CD8-positive, alpha-beta memory T cell (primary cell): Measurements from ENCODE around the gene ENTPD6. TPM values are rescaled to one million over a fixed set of nuclear protein-coding genes. Genes with fewer than 3 reads are reported as not detected.

Experiments used
- CTCF ChIA-PET: fragments of 350-600 bp; sonication (Branson Sonifier 250); formaldehyde crosslinking; loops from one replicate; lab custom pipeline; 2021; ENCODE audit warnings: antibody characterized with exemption; lab: Charles Lee
- POLR2A ChIA-PET: fragments of 350-600 bp; sonication (Branson Sonifier 250); formaldehyde crosslinking; loops from one replicate; lab custom pipeline; 2021; ENCODE audit warnings: antibody characterized with exemption; lab: Charles Lee
- DNase-seq, 5 donors: peaks; one replicate each; pipeline versions ENCODE4 v3.0.0 to v3.0.0-alpha.2; 2020 to 2022; ENCODE audit warnings: mixed read lengths in 1 of 5
- H3K27ac ChIP-seq: one replicate; pipeline ENCODE4 v1.7.0; 2013; ENCODE audit warnings: low read depth, mild to moderate bottlenecking, low read length, moderate library complexity
- H3K27me3 ChIP-seq: 2 replicates; pipeline ENCODE4 v1.7.0; 2013; ENCODE audit warnings: low read length, mild to moderate bottlenecking; ENCODE audit not compliant: insufficient read depth, poor library complexity, severe bottlenecking
- H3K36me3 ChIP-seq: 2 replicates; pipeline ENCODE4 v1.7.0; 2013; ENCODE audit warnings: mild to moderate bottlenecking, low read length, moderate library complexity; ENCODE audit not compliant: insufficient read depth
- H3K4me1 ChIP-seq: 2 replicates; pipeline ENCODE4 v1.7.0; 2013; ENCODE audit warnings: mild to moderate bottlenecking, low read length, moderate library complexity; ENCODE audit not compliant: insufficient read depth
- H3K4me3 ChIP-seq: 2 replicates; pipeline ENCODE4 v1.7.0; 2013; ENCODE audit warnings: mild to moderate bottlenecking, low read length
- H3K9me3 ChIP-seq: 2 replicates; pipeline ENCODE4 v1.7.0; 2013; ENCODE audit warnings: mild to moderate bottlenecking, low read length
- H3K27ac Mint-ChIP-seq, 8 donors: one replicate each; pipeline ENCODE4 v1.8.0; 2020 to 2021; ENCODE audit warnings: mixed read lengths in 8 of 8, mild to moderate bottlenecking in 6 of 8, inconsistent platforms in 3 of 8, moderate library complexity in 3 of 8
- H3K27me3 Mint-ChIP-seq, 2 donors: one replicate each; pipeline ENCODE4 v1.8.0; 2020 to 2021; ENCODE audit warnings: mixed read lengths in 2 of 2, mild to moderate bottlenecking in 1 of 2, moderate library complexity in 1 of 2
- H3K36me3 Mint-ChIP-seq, 3 donors: one replicate each; pipeline ENCODE4 v1.8.0; 2020 to 2021; ENCODE audit warnings: mixed read lengths in 3 of 3, inconsistent platforms in 1 of 3, mild to moderate bottlenecking in 1 of 3
- H3K4me1 Mint-ChIP-seq, 3 donors: one replicate each; pipeline ENCODE4 v1.8.0; 2020 to 2021; ENCODE audit warnings: mixed read lengths in 3 of 3, inconsistent platforms in 1 of 3, mild to moderate bottlenecking in 1 of 3
- H3K4me3 Mint-ChIP-seq, 7 donors: one replicate each; pipeline ENCODE4 v1.8.0; 2020 to 2021; ENCODE audit warnings: mixed read lengths in 7 of 7, mild to moderate bottlenecking in 6 of 7, moderate library complexity in 4 of 7, inconsistent platforms in 2 of 7
- H3K9me3 Mint-ChIP-seq, 5 donors: one replicate each; pipeline ENCODE4 v1.8.0; 2020 to 2022; ENCODE audit warnings: mixed read lengths in 5 of 5, mild to moderate bottlenecking in 3 of 5, moderate library complexity in 2 of 5, inconsistent platforms in 1 of 5
- polyA plus RNA-seq: library from polyadenylated mRNA; unstranded; fragments of 300-500 nt; fragmentation: Illumina TruSeq; gene quantifications from one replicate; pipeline ENCODE4 v1.2.3, GENCODE V29; 2021
- total RNA-seq, 2 experiments: library from RNA; stranded (reverse); gene quantifications; one replicate each; pipeline ENCODE4 v1.2.3, GENCODE V29; 2021

Gene ENTPD6
- total and polyA plus RNA-seq, 3 experiments from 2014 or later = 36.2 to 47.0 (median 44.2) TPM

GRCh38 chr20:25191689-25192088 is 3.8 kb upstream of the ENTPD6 start:
- no peak overlapping the region for H3K4me3 ChIP-seq
- DNase-seq = no peak
- peak overlapping the region in 2 of 8 donors; percentile 42 to 70 for H3K27ac Mint-ChIP-seq
- ChIA-PET POLR2A (no interaction called here), CTCF (no interaction called here)
- H3K4me1 ChIP-seq = peaks cover 11% of the 10 kb centered on the region
- H3K4me3 Mint-ChIP-seq = peak overlapping the region in 1 of 7 donors; percentile 11
- H3K27me3 Mint-ChIP-seq = peaks cover 15 to 18% of the 10 kb centered on the region in 2 donors
- no peaks in the 10 kb centered on the region for H3K36me3 ChIP-seq
- no peak overlapping the region for H3K27ac ChIP-seq
- peaks cover 5% of the 10 kb centered on the region for H3K27me3 ChIP-seq
- H3K4me1 Mint-ChIP-seq = peaks cover 7 to 9% (median 7%) of the 10 kb centered on the region in 3 donors
- H3K9me3 Mint-ChIP-seq = no peaks in the 10 kb centered on the region
- H3K36me3 Mint-ChIP-seq = peaks cover 0 to 2% (median 0%) of the 10 kb centered on the region in 3 donors
- no peaks in the 10 kb centered on the region for H3K9me3 ChIP-seq

- no peaks in the 10 kb centered on the region for H3K36me3 ChIP-seq
- H3K27ac Mint-ChIP-seq = peak overlapping the region in 7 of 8 donors; percentile 13 to 96 (median 78)
- H3K27me3 ChIP-seq = peaks cover 5% of the 10 kb centered on the region
- H3K4me1 Mint-ChIP-seq = peaks cover 25 to 26% (median 26%) of the 10 kb centered on the region in 3 donors
- peaks cover 24% of the 10 kb centered on the region for H3K4me1 ChIP-seq
- no peak for DNase-seq
- H3K36me3 Mint-ChIP-seq = peaks cover 0 to 2% (median 0%) of the 10 kb centered on the region in 3 donors
- H3K4me3 Mint-ChIP-seq = peak overlapping the region in 4 of 7 donors; percentile 0 to 90 (median 85)
- H3K4me3 ChIP-seq = no peak overlapping the region
- H3K27me3 Mint-ChIP-seq = peaks cover 0 to 4% of the 10 kb centered on the region in 2 donors
- POLR2A ChIA-PET = no interaction called here
- H3K9me3 ChIP-seq = no peaks in the 10 kb centered on the region
- no peaks in the 10 kb centered on the region for H3K9me3 Mint-ChIP-seq
- CTCF ChIA-PET = interaction anchor here (2.6 kb wide), 1 partner anchor 10 kb away, joined by 8 read pairs; no protein-coding TSS in a partner anchor
- no peak overlapping the region for H3K27ac ChIP-seq
These were observed 1.7 kb upstream of the ENTPD6 start for GRCh38 chr20:25193843-25194242.

DNA sequence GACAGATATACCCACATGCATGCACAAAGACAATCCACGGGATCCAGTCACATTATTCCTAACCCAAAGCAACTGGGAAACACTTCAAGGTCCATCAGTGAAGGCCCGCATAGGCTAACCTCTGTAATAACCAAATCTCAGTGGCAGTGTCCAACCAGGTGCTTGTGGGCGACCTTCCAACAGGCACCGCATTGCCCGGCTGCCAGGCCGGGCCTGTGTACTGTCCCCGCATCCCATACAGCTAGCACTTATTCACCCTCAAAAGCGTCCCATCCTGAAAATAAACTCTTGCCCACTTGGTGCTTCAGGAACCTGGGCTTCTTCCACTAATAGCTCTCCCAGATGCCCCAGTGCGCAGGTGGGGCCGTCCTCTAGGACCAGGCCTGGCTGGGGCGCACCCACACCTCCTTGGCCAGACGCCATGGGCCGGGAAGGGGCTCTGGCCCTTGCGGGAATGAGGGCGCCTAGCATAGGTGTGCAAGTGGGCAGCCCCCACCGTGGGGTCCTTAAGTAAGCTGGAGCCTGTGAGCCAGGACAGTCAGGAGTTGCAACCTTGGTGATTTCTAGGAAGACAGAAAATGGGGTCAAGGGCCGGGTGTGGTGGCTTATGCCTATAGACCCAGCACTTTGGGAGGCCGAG is 1.1 kb upstream of the ENTPD6 start:
- peaks cover 31 to 33% (median 32%) of the 10 kb centered on the region in 3 donors for H3K4me1 Mint-ChIP-seq
- CTCF ChIA-PET = interaction anchor here (1.0 to 2.6 kb wide), 3 partner anchors 10 to 200 kb away, joined by 6 to 8 read pairs (median 6); no protein-coding TSS in a partner anchor
- Histone ChIP-seq H3K27ac (no peak overlapping the region), H3K4me3 (no peak overlapping the region), H3K4me1 (peaks cover 24% of the 10 kb centered on the region), H3K27me3 (peaks cover 5% of the 10 kb centered on the region), H3K9me3 (no peaks in the 10 kb centered on the region), H3K36me3 (no peaks in the 10 kb centered on the region)
- POLR2A ChIA-PET = interaction anchor here (1.3 to 2.4 kb wide), 4 partner anchors 53 to 213 kb away, joined by 5 to 16 read pairs (median 10); partner anchors contain the start of genes ACSS1, GINS1 and PYGB
- peak overlapping the region in 7 of 8 donors; percentile 88 to 97 (median 94) for H3K27ac Mint-ChIP-seq
- DNase-seq = peak in 1 of 5 donors; percentile 49
- H3K9me3 Mint-ChIP-seq = no peaks in the 10 kb centered on the region
- peaks cover 0 to 4% of the 10 kb centered on the region in 2 donors for H3K27me3 Mint-ChIP-seq
- H3K4me3 Mint-ChIP-seq = peak overlapping the region; percentile 82 to 92 (median 88)
- peaks cover 0 to 2% (median under 1%) of the 10 kb centered on the region in 3 donors for H3K36me3 Mint-ChIP-seq

DNA sequence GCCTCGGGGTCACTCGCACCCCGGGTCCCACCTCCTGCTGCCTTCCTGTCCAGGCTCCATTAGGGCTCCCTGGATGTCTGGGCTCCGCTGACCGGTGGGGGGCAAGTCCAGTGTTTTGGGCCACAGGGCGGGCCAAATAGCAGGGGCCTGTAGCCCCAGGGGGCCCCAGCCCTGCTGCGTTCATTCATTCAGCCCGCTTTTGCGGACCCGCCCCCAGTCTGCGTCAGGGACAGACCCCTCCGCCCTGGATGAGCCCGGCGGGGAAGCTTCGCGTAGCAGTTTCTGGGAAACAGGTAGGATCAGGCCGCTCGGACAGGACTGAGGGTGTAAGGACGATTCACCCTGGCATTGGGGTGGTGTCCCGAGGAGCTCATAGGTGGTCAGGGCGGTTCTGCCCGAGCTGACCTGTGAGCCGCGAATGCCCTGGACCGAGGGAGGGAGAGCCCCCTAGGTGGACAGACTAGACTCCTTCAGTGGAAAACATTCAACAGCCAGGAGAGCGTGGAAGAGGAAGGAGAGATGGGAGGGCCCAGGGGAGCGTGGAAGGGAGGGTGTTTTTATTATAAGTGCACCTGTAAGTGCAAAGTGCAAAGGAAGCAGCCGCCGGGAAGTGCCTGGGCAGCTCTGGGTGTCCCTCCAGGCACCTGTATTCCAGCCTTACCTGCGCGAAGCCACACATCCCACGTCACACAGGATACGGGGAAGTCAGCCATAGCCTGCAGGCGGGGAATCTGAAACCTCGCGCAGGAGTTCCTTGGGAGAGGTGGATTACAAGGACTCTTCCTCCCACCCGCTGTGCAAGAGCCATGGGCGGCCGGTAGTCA is 662 bp downstream of the ENTPD6 start:
- H3K27ac ChIP-seq = peak overlapping the region; percentile 73
- DNase-seq = peak in 3 of 5 donors; percentile 16 to 50 (median 30)
- Mint-ChIP-seq H3K27ac (peak overlapping the region; percentile 82 to 93 (median 91)), H3K27me3 (no peaks in the 10 kb centered on the region), H3K9me3 (no peaks in the 10 kb centered on the region), H3K4me1 (peaks cover 47 to 50% (median 48%) of the 10 kb centered on the region in 3 donors), H3K36me3 (peaks cover 0 to 2% (median 1%) of the 10 kb centered on the region in 3 donors), H3K4me3 (peak overlapping the region; percentile 82 to 92 (median 88))
- no peaks in the 10 kb centered on the region for H3K36me3 ChIP-seq
- H3K9me3 ChIP-seq = no peaks in the 10 kb centered on the region
- peaks cover 24% of the 10 kb centered on the region for H3K4me1 ChIP-seq
- no peaks in the 10 kb centered on the region for H3K27me3 ChIP-seq
- ChIA-PET POLR2A (interaction anchor here (0.7 to 2.4 kb wide), 5 partner anchors 22 to 139 kb away, joined by 4 to 16 read pairs (median 6); partner anchors contain the start of genes ACSS1 and PYGB), CTCF (interaction anchor here (0.8 to 1.5 kb wide), 6 partner anchors 17 to 202 kb away, joined by 3 to 6 read pairs (median 3); no protein-coding TSS in a partner anchor)
- peak overlapping the region; percentile 75 for H3K4me3 ChIP-seq

- peaks cover 24% of the 10 kb centered on the region for H3K4me1 ChIP-seq
- H3K27ac Mint-ChIP-seq = peak overlapping the region; percentile 82 to 94 (median 91)
- peak overlapping the region; percentile 21 for H3K27ac ChIP-seq
- DNase-seq = peak in 2 of 5 donors; percentile 15 to 37
- H3K27me3 Mint-ChIP-seq = no peaks in the 10 kb centered on the region
- peaks cover 0 to 2% (median 1%) of the 10 kb centered on the region in 3 donors for H3K36me3 Mint-ChIP-seq
- H3K9me3 ChIP-seq = no peaks in the 10 kb centered on the region
- peak overlapping the region; percentile 82 to 92 (median 88) for H3K4me3 Mint-ChIP-seq
- H3K4me3 ChIP-seq = peak overlapping the region; percentile 75
- H3K9me3 Mint-ChIP-seq = no peaks in the 10 kb centered on the region
- ChIA-PET POLR2A (interaction anchor here (0.7 kb wide), 1 partner anchor 112 kb away, joined by 6 read pairs; no protein-coding TSS in a partner anchor), CTCF (interaction anchor here (0.8 to 1.2 kb wide), 3 partner anchors 21 to 202 kb away, joined by 3 read pairs; no protein-coding TSS in a partner anchor)
- H3K27me3 ChIP-seq = no peaks in the 10 kb centered on the region
- H3K4me1 Mint-ChIP-seq = peaks cover 51 to 56% (median 52%) of the 10 kb centered on the region in 3 donors
- no peaks in the 10 kb centered on the region for H3K36me3 ChIP-seq
These were observed 1.2 kb downstream of the ENTPD6 start for GRCh38 chr20:25196786-25197120.

DNA sequence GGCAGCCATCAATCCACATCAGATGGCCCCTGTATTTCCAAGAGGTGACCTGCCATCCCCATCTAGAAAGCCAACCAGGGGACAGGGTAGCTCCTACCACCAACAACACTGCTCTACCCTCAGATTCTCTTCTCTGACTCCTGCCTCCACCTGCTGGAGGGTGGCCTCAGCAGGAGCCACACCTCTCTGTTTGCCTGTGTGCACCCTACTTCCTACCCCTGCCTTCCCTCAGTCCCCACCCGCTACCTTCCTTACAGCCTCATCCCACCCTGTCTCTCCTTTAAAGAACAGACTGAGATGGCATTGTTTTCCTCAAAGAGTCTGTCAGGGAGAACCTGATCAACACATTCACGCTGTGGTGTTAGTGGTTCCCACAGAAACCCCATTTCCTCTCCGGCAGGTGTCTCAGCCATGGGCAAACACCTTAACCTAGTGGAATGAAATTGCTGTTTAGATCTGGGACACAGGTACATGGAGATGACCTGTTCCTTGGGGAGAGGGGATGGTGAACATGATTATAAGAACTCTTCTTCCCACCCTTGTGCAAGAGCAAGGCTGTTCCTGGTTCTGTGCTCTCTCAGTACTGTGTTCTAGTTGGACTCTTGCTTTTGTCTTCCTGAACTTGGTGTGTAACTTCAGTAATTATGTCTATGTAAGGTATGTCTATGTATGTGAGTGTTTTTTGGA is 1.8 kb downstream of the ENTPD6 start:
- peaks cover 0 to 5% (median 2%) of the 10 kb centered on the region in 3 donors for H3K36me3 Mint-ChIP-seq
- peak overlapping the region; percentile 21 for H3K27ac ChIP-seq
- ChIA-PET POLR2A (no interaction called here), CTCF (interaction anchor here (0.6 kb wide), 1 partner anchor 194 kb away, joined by 5 read pairs; no protein-coding TSS in a partner anchor)
- peak overlapping the region; percentile 82 to 94 (median 92) for H3K27ac Mint-ChIP-seq
- H3K4me1 ChIP-seq = peaks cover 24% of the 10 kb centered on the region
- peak in 4 of 5 donors; percentile 29 to 47 (median 40) for DNase-seq
- peak overlapping the region; percentile 82 to 92 (median 88) for H3K4me3 Mint-ChIP-seq
- no peaks in the 10 kb centered on the region for H3K27me3 Mint-ChIP-seq
- H3K9me3 ChIP-seq = no peaks in the 10 kb centered on the region
- no peaks in the 10 kb centered on the region for H3K9me3 Mint-ChIP-seq
- peaks cover 52 to 61% (median 56%) of the 10 kb centered on the region in 3 donors for H3K4me1 Mint-ChIP-seq
- peak overlapping the region; percentile 75 for H3K4me3 ChIP-seq
- no peaks in the 10 kb centered on the region for H3K27me3 ChIP-seq
- no peaks in the 10 kb centered on the region for H3K36me3 ChIP-seq

DNA sequence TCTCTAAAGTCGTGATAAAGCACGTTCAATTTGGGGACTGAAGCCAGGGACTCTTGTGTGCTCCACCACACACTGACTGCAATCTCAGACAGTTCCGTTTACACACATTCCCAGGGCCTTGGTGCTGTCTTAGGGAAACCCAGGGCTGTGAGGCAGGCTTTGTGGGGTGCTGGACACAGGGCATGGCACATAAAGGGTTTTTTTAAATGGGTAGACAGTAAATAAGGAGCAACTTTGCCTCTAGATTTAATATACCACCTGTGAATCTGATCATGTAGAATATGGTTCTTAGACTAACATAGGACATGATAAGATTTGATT is 2.3 kb downstream of the ENTPD6 start:
- Mint-ChIP-seq H3K27me3 (no peaks in the 10 kb centered on the region), H3K4me1 (peaks cover 52 to 66% (median 61%) of the 10 kb centered on the region in 3 donors), H3K27ac (peak overlapping the region; percentile 51 to 94 (median 90)), H3K36me3 (peaks cover 0 to 9% (median 2%) of the 10 kb centered on the region in 3 donors), H3K9me3 (no peaks in the 10 kb centered on the region), H3K4me3 (peak overlapping the region; percentile 82 to 92 (median 88))
- ChIA-PET CTCF (no interaction called here), POLR2A (no interaction called here)
- Histone ChIP-seq H3K4me1 (peaks cover 24% of the 10 kb centered on the region), H3K36me3 (no peaks in the 10 kb centered on the region), H3K4me3 (no peak overlapping the region), H3K27ac (no peak overlapping the region), H3K27me3 (no peaks in the 10 kb centered on the region), H3K9me3 (no peaks in the 10 kb centered on the region)
- DNase-seq = no peak
